Right lobe of liver (tissue), 4 donors: ENCODE data around the gene ISL2.

Experiments
- CTCF ChIP-seq, 4 donors: fragments of 200-600 bp in 3 of 4; fragments of 450-650 bp in 1 of 4; IDR thresholded peaks; one replicate each; pipeline versions ENCODE4 v1.5.1 to v1.8.0; 2016 to 2022; ENCODE audit warnings: antibody characterized with exemption in 4 of 4, mild to moderate bottlenecking in 2 of 4
- POLR2A ChIP-seq: fragments of 450-650 bp; IDR thresholded peaks from one replicate; pipeline ENCODE4 v1.6.1; 2017; ENCODE audit warnings: antibody characterized with exemption, mild to moderate bottlenecking
- donor health status: DM: no; HTN: no; CAD: no.
- donor health status: DM: no; HTN: no; CAD: no.
- donor health status: DM: no; HTN: yes; CAD: no.

DNA sequence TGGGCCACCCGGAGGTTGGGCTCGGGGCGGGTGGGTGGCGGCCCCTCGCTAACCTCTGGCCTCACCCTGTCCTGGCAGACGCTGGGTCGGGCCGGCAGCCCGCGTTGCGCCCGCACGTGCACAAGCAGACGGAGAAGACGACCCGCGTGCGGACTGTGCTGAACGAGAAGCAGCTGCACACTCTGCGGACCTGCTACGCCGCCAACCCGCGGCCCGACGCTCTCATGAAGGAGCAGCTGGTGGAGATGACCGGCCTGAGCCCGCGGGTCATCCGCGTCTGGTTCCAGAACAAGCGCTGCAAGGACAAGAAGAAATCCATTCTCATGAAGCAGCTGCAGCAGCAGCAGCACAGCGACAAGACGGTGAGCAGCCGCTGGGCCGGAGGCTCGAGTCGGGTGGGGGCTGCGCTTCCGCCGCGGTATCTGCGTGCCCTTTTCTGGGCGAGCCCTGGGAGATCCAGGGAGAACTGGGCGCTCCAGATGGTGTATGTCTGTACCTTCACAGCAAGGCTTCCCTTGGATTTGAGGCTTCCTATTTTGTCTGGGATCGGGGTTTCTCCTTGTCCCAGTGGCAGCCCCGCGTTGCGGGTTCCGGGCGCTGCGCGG, 3.7 kb downstream of the ISL2 start:
- TF ChIP-seq CTCF (IDR thresholded peaks at IDR 0.05) (no peak), POLR2A (no peak)
